ENCODE data around the gene ACOX3.

DNA sequence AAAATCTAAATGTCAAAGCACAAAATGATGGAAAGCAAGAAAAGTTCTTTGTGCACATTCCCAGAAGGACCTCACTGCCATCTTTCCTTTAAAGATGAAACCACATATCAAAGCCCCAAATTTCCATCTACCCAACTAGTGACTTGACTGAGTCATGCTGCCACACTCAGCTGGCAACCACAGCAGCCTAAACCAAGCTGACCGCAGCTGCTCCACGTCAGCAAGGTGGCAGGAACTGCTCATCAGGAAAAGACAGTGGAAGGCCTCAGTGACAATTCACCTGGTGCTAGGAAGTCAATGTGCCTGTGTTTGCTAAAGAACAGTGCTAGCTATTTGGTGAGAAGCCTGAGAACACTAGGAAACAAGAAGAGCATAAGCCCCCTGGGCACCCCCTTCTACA lies 26.1 kb downstream of the ACOX3 start:
- TF ChIP-seq CTCF (IDR thresholded peaks at IDR 0.05; ENCODE audit: low read length) (no peak), EZH2 (IDR thresholded peaks at IDR 0.05; ENCODE audit: borderline replicate concordance, low read length) (no peak)
